Hematopoietic multipotent progenitor cell treated with erythropoietin and hydrocortisone succinate and interleukin-3 and kit ligand, for 6 days (in vitro differentiated cells): Measurements from ENCODE around the gene TTI1.

Experiments used
- DNase-seq: peaks from one replicate; pipeline ENCODE4 v3.0.0-alpha.2; 2015

Gene TTI1

DNA sequence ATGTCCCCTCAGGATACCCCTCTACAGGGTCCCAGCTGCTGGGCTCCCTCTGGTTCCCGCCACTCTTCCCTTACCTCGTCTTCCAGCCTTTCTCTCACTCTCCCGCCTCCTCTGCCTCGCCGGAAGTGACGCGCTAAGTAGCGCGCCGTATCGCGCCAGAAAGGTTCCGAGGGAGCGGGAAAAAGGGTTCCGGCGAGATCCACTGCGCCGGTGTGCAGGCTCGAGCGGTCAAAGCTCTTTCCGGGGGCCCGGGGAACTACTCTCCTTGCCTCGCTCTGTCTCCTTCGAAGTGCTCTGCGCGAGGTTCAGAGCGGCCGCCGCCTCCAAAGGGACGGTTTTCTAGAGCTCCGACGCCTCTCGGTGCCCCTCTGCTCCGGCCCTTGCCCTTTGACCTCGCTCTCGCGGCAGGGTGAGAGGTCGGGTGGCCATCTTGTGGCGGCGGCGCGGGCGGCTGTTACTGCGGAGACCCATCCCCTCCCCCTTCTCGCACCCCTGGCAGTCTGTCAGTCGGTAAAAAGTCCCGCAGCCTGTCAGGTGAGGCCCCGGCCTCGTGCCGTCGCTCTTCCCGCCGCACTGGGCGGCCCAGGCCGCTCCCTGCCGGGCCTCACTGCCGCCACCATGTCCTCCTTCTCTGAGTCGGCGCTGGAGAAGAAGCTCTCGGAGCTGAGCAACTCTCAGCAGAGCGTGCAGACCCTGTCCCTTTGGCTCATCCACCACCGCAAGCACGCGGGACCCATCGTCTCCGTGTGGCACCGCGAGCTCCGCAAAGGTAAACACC is at the start of gene TTI1, which contains the start of gene RPRD1B:
TSS of gene TTI1 (minus strand) at position 127 of the 778 bp plus-strand sequence. CDS start 19,640 bp downstream, outside the sequence.
TSS of gene RPRD1B (plus strand) at position 417 of the 778 bp plus-strand sequence. CDS start at position 619, 202 bp downstream.
- peak; percentile 96 for DNase-seq

- no peak for DNase-seq
Observed at GRCh38 chr20:38082894-38083293, 49.6 kb upstream of the TTI1 start.

DNA sequence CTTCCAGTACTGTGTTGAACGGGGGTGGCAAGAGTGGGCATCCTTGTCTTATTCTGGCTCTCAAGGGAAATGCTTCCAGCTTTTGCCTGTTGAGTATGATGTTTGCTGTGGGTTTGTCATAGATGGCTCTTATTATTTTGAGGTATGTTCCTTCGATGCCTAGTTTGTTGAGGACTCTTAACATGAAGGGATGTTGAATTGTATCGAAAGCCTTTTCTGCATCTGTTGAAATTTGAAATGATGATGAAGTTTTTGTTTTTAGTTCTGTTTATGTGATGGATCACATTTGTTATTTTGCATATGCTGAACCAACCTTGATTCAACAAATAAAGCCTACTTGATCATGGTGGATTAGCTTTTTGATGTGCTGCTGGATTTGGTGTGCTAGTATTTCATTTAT is 48.3 kb upstream of the TTI1 start:
- no peak for DNase-seq

DNA sequence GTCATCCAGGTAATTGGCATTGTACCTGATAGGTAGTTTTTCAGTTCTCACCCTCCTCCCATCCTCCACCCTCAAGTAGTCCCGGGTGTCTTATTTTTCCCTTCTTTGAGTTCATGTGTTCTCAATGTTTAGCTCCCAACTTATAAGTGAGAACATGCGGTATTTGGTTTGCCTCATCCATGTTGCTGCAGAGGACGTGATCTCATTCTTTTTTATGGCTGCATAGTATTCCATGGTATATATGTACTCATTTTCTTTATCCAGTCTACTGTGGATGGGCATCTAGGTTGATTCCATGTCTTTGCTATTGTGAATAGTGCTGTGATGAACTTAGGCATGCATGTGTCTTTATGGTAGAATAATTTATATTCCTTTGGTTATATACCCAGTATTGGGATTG is 46.1 kb upstream of the TTI1 start:
- no peak for DNase-seq

DNA sequence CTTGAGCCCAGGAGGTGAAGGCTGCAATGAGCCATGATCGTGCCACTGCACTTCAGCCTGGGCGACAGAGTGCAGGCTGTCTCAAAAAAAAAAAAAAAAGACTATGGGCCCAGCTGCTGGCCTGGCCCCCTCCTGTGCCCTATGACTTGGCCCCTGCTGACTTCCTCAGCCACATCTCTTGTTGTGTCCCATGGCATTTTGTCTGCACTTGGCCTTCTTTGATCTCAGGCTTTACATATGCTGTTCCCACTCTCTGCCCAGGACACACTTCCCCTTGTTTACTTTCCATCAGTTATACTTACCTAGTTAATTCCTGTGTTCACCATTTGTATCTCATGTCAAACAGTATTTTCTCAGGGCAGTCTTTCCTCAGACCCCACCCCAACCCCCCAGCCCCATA is 44.8 kb upstream of the TTI1 start:
- no peak for DNase-seq

DNA sequence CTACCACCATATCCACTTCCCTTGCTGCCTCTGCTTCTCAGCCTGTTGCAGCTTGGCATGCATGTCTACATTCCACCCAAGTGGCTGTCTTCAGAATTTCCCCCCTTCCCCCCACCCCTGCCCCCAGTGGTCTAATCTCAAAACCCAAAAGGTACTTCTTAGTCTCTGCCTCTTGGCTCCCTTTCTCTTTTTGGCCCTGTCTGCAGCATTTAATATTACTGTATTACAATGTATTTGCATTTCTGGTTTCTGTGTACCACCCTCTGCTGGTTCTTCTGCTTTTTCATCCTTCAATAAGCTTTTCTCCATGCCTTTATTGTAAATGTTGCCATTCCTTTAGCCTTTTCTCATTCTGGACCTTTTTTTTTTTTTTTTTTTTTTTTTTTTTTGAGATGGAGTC is 43.3 kb upstream of the TTI1 start:
- DNase-seq, result no peak

- DNase-seq, result no peak
Observed at GRCh38 chr20:38075161-38075998, 42.1 kb upstream of the TTI1 start.

GRCh38 chr20:38073307-38074071 is 40.2 kb upstream of the TTI1 start:
- peak; percentile 76 for DNase-seq

GRCh38 chr20:38072898-38073297 is 39.6 kb upstream of the TTI1 start:
- no peak for DNase-seq

DNA sequence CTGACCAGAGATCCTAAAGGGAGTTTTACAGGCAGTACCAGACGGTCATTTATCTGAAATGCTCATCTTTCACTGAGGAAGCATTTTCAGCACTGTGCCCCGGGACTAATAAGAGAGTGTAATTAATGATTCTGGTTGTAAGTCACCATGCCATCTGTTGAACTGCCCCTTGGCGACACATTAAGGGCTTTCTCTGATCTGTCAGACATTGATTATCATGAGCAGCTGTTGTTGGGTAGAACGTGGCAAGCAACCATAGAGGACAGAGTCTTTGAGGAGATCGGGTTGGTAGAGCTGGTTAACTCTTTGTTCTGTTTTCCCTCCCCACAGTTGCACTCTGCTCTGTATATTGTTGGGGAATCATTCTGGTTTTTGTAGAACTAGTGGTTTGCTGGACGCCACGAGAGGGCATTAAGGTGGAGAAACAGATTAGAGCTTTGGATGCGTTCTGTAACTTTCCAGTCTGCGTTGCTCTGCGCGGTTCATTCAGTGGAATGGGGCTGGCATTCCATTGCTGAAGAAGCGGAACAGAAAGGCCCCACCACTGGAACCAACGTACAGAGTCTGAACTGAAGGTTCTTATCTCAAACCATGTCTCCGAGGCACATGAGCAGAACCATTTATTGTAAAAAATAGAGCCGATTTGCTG is 34.6 kb upstream of the TTI1 start:
- no peak for DNase-seq

GRCh38 chr20:38066969-38067716 is 33.9 kb upstream of the TTI1 start:
- DNase-seq, result no peak

DNA sequence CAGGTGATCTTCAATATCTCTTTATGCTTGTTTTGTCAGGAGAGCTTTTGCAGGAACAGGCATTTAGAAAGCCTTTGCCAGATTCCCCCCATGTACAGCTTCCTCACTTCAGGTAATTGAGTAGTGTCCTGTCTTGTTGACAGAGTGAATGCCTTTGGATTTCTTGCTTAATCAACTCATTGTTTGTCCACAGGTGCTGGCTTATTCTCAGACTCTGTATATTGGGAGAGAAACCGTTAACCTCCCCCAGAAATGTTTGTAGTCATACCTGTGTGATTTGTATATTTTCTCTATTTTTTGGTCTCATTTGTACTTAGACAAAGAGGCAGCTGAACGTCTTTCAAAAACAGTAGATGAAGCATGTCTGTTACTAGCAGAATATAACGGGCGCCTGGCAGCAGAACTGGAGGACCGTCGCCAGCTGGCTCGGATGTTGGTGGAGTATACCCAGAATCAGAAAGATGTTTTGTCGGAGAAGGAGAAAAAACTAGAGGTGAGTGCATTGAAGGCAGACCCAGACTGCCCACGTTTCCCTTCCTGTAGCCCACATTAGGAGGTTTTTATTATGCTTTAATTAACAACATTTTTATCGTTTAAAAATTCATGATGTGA is 32.6 kb upstream of the TTI1 start:
- DNase-seq, result no peak

- no peak for DNase-seq
Observed at GRCh38 chr20:38063911-38064530, 30.8 kb upstream of the TTI1 start.

- no peak for DNase-seq
Observed at GRCh38 chr20:38062890-38063289, 29.6 kb upstream of the TTI1 start.

GRCh38 chr20:38061109-38061508 is 27.9 kb upstream of the TTI1 start:
- no peak for DNase-seq

DNA sequence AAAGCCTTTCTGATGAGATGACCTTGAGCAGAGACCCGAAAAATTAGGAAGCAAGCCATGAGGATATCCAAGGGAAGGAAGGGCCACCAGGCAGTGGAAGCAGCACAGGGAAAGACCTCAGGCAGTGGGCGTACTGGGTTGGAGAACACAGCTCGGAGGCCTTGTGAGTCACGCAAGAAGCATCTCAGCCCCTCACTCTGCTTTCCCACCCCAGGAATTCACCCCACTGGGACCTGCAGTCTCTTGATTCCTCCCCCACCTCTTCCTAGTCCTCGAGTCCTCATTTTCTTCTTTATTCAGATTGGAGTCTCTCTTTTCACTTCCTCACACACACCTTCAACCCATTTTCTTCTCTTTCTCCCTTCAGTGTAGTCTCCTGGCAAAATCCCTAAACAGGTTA is 27.3 kb upstream of the TTI1 start:
- no peak for DNase-seq

- no peak for DNase-seq
Observed at GRCh38 chr20:38059832-38060231, 26.6 kb upstream of the TTI1 start.

DNA sequence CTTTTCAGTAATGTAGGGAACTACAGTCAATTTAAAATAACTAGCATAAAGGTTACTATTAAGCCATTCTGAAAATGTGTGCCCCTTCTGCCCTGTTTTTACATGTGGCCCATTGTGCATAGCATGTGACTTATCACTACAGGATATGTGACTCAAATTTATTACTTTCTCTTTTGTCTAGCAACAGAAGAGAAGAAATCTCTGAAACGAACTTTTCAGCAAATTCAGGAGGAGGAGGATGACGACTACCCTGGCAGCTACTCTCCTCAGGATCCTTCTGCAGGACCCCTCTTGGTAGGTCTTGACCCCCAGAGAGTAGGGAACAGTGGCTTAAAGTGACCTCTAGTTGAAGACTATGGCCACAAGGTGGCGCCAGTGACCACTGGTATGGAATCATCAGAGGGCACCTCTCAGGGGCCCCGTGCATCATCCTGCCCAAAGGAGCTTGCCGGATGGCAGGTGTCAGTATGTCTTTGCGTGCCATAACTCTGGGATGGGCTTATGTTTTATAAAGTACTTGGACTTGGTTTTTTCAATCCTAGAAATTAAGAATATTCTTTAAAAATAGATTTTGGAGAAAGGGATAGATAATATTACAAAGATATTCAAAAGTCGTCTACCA is 24.2 kb upstream of the TTI1 start:
- DNase-seq, result peak; percentile 95

DNA sequence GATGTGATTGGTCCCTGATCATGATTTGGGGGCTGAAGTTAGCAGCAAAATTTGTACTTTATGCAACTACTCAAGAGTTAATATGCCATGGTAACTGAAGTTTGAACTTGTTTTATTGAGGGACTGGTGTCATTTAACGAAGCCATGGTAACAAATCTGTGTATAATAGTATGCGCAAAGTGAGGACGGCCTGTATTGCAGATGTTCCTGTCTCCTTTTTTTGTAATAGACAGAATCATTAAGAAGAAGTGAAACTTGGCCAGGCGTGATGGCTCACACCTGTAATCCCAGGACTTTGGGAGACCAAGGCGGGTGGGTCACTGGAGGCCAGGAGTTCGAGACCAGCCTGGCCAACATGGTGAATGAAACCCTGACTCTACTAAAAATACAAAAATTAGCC is 22.6 kb upstream of the TTI1 start:
- no peak for DNase-seq

GRCh38 chr20:38055294-38055693 is 22.0 kb upstream of the TTI1 start:
- peak; percentile 28 for DNase-seq

GRCh38 chr20:38054647-38055046 is 21.4 kb upstream of the TTI1 start:
- no peak for DNase-seq
